ENCODE measurements around the gene SERGEF.

Gene SERGEF

GRCh38 chr11:17747131-17747955 lies 265.5 kb downstream of the SERGEF start:
- Histone ChIP-seq H3K9me2 (replicated peaks; ENCODE audit: insufficient read depth, low read length) (no peaks in the 10 kb centered on the region), H3K79me2 (ENCODE audit: low read length) (no peaks in the 10 kb centered on the region), H3K4me3 (ENCODE audit: low read length) (no peak overlapping the region), H3K36me3 (replicated peaks; ENCODE audit: insufficient read depth, low read length) (no peaks in the 10 kb centered on the region), H3K27ac (ENCODE audit: low read length) (no peak overlapping the region), H3K4me2 (ENCODE audit: low read depth, low read length) (no peak overlapping the region), H2AFZ (ENCODE audit: low read length) (no peak overlapping the region), H3K27me3 (replicated peaks; ENCODE audit: insufficient read depth, low read length) (peaks cover 64% of the 10 kb centered on the region), H3K4me1 (ENCODE audit: low read length) (no peaks in the 10 kb centered on the region), H3K9ac (ENCODE audit: low read length) (no peak overlapping the region), H3F3A (ENCODE audit: insufficient read depth, low read length) (no peaks in the 10 kb centered on the region), H3K9me3 (replicated peaks; ENCODE audit: insufficient read depth, low read length) (no peaks in the 10 kb centered on the region), H4K20me1 (ENCODE audit: insufficient read depth, low read length) (no peaks in the 10 kb centered on the region)
- no peak for DNase-seq
- TF ChIP-seq EZH2 (optimal IDR thresholded peaks at IDR 0.05; ENCODE audit: low read depth, low read length) (no peak), EZH2phosphoT487 (IDR thresholded peaks at IDR 0.05; ENCODE audit: low read length) (no peak)

GRCh38 chr11:17746096-17746495 lies 266.8 kb downstream of the SERGEF start:
- Histone ChIP-seq H3K36me3 (replicated peaks; ENCODE audit: insufficient read depth, low read length) (no peaks in the 10 kb centered on the region), H4K20me1 (ENCODE audit: insufficient read depth, low read length) (no peaks in the 10 kb centered on the region), H3F3A (ENCODE audit: insufficient read depth, low read length) (no peaks in the 10 kb centered on the region), H3K79me2 (ENCODE audit: low read length) (no peaks in the 10 kb centered on the region), H3K27ac (ENCODE audit: low read length) (no peak overlapping the region), H3K4me3 (ENCODE audit: low read length) (no peak overlapping the region), H3K9me2 (replicated peaks; ENCODE audit: insufficient read depth, low read length) (no peaks in the 10 kb centered on the region), H3K4me2 (ENCODE audit: low read depth, low read length) (no peak overlapping the region), H2AFZ (ENCODE audit: low read length) (no peak overlapping the region), H3K4me1 (ENCODE audit: low read length) (no peaks in the 10 kb centered on the region), H3K9ac (ENCODE audit: low read length) (no peak overlapping the region), H3K27me3 (replicated peaks; ENCODE audit: insufficient read depth, low read length) (peaks cover 66% of the 10 kb centered on the region), H3K9me3 (replicated peaks; ENCODE audit: insufficient read depth, low read length) (no peaks in the 10 kb centered on the region)
- DNase-seq: no peak
- TF ChIP-seq EZH2phosphoT487 (IDR thresholded peaks at IDR 0.05; ENCODE audit: low read length): no peak
- TF ChIP-seq CTCF (IDR thresholded peaks at IDR 0.05; ENCODE audit: low read length): no peak
- no peak for TF ChIP-seq EZH2 (optimal IDR thresholded peaks at IDR 0.05; ENCODE audit: low read depth, low read length)

- no peak for DNase-seq
- no peaks in the 10 kb centered on the region for H3K4me1 ChIP-seq (ENCODE audit: low read length)
- no peak overlapping the region for H3K27ac ChIP-seq (ENCODE audit: low read length)
- H3K36me3 ChIP-seq (replicated peaks; ENCODE audit: insufficient read depth, low read length): no peaks in the 10 kb centered on the region
- no peaks in the 10 kb centered on the region for H3K9me2 ChIP-seq (replicated peaks; ENCODE audit: insufficient read depth, low read length)
- no peak overlapping the region for H3K4me3 ChIP-seq (ENCODE audit: low read length)
- H3K9ac ChIP-seq (ENCODE audit: low read length): no peak overlapping the region
- TF ChIP-seq EZH2 (optimal IDR thresholded peaks at IDR 0.05; ENCODE audit: low read depth, low read length) (no peak), EZH2phosphoT487 (IDR thresholded peaks at IDR 0.05; ENCODE audit: low read length) (no peak)
- H3K79me2 ChIP-seq (ENCODE audit: low read length): no peaks in the 10 kb centered on the region
- no peak overlapping the region for H3K4me2 ChIP-seq (ENCODE audit: low read depth, low read length)
- H3K9me3 ChIP-seq (replicated peaks; ENCODE audit: insufficient read depth, low read length): no peaks in the 10 kb centered on the region
- no peak overlapping the region for H2AFZ ChIP-seq (ENCODE audit: low read length)
- H3F3A ChIP-seq (ENCODE audit: insufficient read depth, low read length): no peaks in the 10 kb centered on the region
- peaks cover 70% of the 10 kb centered on the region for H3K27me3 ChIP-seq (replicated peaks; ENCODE audit: insufficient read depth, low read length)
- no peaks in the 10 kb centered on the region for H4K20me1 ChIP-seq (ENCODE audit: insufficient read depth, low read length)
Measured at GRCh38 chr11:17745023-17745772, 267.6 kb downstream of the SERGEF start.

DNA sequence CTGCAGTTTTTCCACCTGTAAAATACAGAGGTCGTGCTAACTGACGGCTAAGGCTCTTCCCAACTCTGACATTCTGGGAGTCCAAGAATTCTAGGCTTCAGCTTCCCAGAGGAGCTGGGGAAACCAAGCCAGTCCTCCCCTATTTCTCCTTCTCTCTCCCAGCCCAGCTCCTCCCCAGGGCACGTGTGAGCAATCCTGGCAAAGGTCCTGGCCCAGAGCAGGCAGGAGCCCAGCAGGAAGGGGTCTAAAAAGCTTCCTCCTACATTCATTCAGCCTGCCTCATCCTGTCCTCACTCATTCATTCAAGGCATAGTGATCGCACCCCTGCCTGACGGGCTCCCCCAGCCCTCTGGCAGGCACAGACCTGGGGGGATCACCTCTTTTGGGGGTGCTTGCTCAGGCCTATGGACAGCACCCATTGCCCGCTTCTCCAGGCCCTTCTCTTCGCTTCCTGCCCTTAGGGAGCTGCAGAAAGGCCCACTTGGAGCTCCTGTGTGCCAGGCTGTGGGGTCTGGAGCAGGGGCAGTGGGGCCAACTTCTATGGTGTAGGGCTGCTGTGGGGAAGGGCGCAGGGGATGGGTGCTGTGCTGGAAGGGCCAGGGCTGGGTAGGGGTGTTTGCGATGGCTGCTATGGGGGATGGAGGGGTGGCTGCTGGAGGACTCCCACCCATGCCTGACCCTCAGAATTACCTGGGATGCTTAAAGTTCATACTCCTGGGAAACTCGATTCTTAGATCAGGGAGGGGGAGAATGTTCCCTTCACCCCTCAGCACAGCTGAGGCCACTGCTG lies 268.5 kb downstream of the SERGEF start:
- Histone ChIP-seq H3F3A (ENCODE audit: insufficient read depth, low read length) (no peaks in the 10 kb centered on the region), H3K4me3 (ENCODE audit: low read length) (no peak overlapping the region), H3K9me2 (replicated peaks; ENCODE audit: insufficient read depth, low read length) (no peaks in the 10 kb centered on the region), H3K4me1 (ENCODE audit: low read length) (no peaks in the 10 kb centered on the region), H3K27me3 (replicated peaks; ENCODE audit: insufficient read depth, low read length) (peaks cover 71% of the 10 kb centered on the region), H2AFZ (ENCODE audit: low read length) (no peak overlapping the region), H3K4me2 (ENCODE audit: low read depth, low read length) (no peak overlapping the region), H3K36me3 (replicated peaks; ENCODE audit: insufficient read depth, low read length) (no peaks in the 10 kb centered on the region), H4K20me1 (ENCODE audit: insufficient read depth, low read length) (no peaks in the 10 kb centered on the region), H3K79me2 (ENCODE audit: low read length) (no peaks in the 10 kb centered on the region), H3K9me3 (replicated peaks; ENCODE audit: insufficient read depth, low read length) (no peaks in the 10 kb centered on the region), H3K27ac (ENCODE audit: low read length) (no peak overlapping the region), H3K9ac (ENCODE audit: low read length) (no peak overlapping the region)
- no peak for TF ChIP-seq CTCF (IDR thresholded peaks at IDR 0.05; ENCODE audit: low read length)
- no peak for TF ChIP-seq EZH2 (optimal IDR thresholded peaks at IDR 0.05; ENCODE audit: low read depth, low read length)
- no peak for TF ChIP-seq EZH2phosphoT487 (IDR thresholded peaks at IDR 0.05; ENCODE audit: low read length)
- DNase-seq: no peak
